ENCODE measurements around the gene SLC5A6.

DNA sequence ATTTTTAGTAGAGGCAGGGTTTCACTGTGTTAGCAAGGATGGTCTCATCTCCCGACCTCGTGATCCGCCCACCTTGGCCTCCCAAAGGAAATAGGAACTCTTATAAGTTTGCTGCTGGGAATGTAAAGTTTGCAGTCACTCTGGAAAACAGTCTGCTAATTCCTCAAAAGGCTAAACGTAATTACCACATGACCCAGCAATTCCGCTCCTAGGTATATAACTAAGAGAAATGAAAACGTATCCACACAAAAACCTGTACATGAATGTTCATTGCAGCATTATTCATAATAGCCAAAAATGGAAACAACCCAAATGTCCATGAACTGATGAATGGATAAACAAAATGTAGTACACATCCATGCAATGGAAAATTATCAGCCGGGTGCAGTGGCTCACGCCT, 22.1 kb downstream of the SLC5A6 start:
- TF ChIP-seq, protein P1, sequence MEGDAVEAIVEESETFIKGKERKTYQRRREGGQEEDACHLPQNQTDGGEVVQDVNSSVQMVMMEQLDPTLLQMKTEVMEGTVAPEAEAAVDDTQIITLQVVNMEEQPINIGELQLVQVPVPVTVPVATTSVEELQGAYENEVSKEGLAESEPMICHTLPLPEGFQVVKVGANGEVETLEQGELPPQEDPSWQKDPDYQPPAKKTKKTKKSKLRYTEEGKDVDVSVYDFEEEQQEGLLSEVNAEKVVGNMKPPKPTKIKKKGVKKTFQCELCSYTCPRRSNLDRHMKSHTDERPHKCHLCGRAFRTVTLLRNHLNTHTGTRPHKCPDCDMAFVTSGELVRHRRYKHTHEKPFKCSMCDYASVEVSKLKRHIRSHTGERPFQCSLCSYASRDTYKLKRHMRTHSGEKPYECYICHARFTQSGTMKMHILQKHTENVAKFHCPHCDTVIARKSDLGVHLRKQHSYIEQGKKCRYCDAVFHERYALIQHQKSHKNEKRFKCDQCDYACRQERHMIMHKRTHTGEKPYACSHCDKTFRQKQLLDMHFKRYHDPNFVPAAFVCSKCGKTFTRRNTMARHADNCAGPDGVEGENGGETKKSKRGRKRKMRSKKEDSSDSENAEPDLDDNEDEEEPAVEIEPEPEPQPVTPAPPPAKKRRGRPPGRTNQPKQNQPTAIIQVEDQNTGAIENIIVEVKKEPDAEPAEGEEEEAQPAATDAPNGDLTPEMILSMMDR (IDR thresholded peaks at IDR 0.05; ENCODE audit: low read depth, low read length): no peak
- TF ChIP-seq POLR2A (IDR thresholded peaks at IDR 0.05; ENCODE audit: extremely low read depth, insufficient read length) (no peak), MYC (IDR thresholded peaks at IDR 0.05; ENCODE audit: low read depth, low read length) (no peak)
- TF ChIP-seq, protein P2, sequence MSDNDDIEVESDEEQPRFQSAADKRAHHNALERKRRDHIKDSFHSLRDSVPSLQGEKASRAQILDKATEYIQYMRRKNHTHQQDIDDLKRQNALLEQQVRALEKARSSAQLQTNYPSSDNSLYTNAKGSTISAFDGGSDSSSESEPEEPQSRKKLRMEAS (IDR thresholded peaks at IDR 0.05; ENCODE audit: low read depth, low read length): no peak

Data from NB4 (cell line).